Heart left ventricle (tissue), 13 donors: ENCODE results near the gene RCE1.

ENCODE experiments used
- POLR2A ChIP-seq, 2 donors: fragments of 450-650 bp; IDR thresholded peaks; one replicate each; pipeline ENCODE4 v1.6.1; 2017; ENCODE audit warnings: antibody characterized with exemption in 2 of 2, mild to moderate bottlenecking in 2 of 2, moderate library complexity in 2 of 2
- TF ChIP-seq, protein P1 (sequence below), 12 donors: fragments of 200-600 bp; sonication (generic) in 4 of 12; IDR thresholded peaks; one replicate each; pipeline versions ENCODE4 v1.5.0 to v1.8.0; 2018 to 2022; ENCODE audit warnings: antibody characterized with exemption in 12 of 12, mild to moderate bottlenecking in 5 of 12
- donor health status: ischemic (EF 13 %, LVEDD 7.1; RV severe dilation, severe dysfunction).
- donor health status: DM: no; HTN: yes; CAD: no.
- donor health status: DM: no; HTN: no; CAD: no.
- donor health status: ischemic (EF 25% LVEDD 6.9; RV normal size, moderate dysfunction).
- donor health status: ischemic (EF 25% LVEDD 5.7; RV mildly dilated, moderate dysfunction).
- donor health status: ischemic (EF 35%, LVEDD 5.7; RV mildly dilated, moderate dysfunction).
- donor health status: nonischemic (EF 11% LVEDD 7.7; RV severe dilation, severe dysfunction).
- donor health status: DM: yes; HTN: yes; CAD: no.
- donor health status: PGD.
- donor health status: ischemic (EF 29% LVEDD 5.4; RV normal size, mild dysfunction).
- donor health status: nonischemic (EF 23%, LVEDD 6.1; RV moderate dilation, normal function).

DNA sequence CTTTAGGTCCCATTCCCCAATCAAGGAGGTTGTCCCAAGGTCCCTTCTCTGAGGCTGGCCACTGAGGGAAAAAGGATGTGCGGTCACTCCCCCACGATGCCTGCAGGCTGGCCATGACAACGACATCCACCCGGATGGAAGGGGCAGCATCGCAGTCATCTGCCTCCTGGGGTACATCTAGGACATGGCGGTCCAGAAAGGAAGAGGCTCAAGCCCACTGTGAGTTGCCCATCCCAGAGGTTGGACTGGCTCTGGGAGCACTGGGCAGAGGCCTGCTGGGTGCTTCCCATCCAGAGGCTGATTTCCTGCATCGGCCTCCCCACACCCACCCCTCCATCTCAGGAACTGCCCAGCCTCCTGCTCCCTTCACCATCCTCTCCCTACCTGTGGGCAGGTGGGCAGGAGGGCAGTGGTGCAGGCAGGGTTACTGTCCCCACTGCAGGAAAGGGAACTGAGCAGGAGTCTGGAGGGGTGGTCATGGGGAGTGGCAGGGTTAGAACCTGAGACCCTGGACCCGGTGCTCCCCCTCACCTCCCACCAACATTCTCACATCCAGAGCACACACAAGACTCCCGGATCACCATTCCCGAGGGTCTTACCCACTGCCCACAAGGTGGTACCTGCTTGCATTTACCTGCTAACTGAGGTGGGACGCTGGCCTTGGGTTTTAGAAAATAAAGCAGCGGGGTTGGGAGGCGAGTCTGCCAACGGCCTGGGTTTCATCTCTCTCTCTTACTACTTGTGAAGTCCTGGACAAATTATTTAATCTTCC is 4.4 kb downstream of the RCE1 start:
- TF ChIP-seq, protein P1, sequence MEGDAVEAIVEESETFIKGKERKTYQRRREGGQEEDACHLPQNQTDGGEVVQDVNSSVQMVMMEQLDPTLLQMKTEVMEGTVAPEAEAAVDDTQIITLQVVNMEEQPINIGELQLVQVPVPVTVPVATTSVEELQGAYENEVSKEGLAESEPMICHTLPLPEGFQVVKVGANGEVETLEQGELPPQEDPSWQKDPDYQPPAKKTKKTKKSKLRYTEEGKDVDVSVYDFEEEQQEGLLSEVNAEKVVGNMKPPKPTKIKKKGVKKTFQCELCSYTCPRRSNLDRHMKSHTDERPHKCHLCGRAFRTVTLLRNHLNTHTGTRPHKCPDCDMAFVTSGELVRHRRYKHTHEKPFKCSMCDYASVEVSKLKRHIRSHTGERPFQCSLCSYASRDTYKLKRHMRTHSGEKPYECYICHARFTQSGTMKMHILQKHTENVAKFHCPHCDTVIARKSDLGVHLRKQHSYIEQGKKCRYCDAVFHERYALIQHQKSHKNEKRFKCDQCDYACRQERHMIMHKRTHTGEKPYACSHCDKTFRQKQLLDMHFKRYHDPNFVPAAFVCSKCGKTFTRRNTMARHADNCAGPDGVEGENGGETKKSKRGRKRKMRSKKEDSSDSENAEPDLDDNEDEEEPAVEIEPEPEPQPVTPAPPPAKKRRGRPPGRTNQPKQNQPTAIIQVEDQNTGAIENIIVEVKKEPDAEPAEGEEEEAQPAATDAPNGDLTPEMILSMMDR (IDR thresholded peaks at IDR 0.05) = no peak
- TF ChIP-seq POLR2A (IDR thresholded peaks at IDR 0.05) = no peak
